C4-2B (cell line): ENCODE results near the gene GGTLC1.

Experiments
- ZFX ChIP-seq: fragments of 450-650 bp; IDR thresholded peaks from 2 replicates; pipeline ENCODE4 v1.6.1; 2017
- TF ChIP-seq, protein P1 (sequence below): fragments of 450-650 bp; conservative IDR thresholded peaks from 2 replicates; pipeline ENCODE4 v1.5.1; 2017; ENCODE audit warnings: mild to moderate bottlenecking

DNA sequence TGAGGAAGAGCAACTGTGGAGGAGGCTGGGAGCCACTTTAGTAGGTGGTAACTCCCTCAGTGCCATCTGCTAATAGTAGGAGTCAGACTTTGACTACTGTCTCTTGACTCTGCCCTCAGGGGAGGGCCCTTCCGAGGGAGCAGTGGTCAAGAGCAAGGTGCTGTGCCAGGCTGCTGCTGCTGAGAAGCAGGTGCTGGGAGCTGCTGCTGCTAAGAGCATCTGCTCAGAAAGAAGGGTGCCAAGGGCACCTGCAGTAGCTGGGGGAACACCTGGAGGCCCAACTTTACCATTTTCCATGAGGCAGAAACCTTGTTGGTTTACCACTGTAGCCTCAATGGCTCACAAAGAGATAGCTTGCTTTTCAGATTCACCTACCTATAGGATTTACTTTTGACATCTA, 18.5 kb downstream of the GGTLC1 start:
- TF ChIP-seq, protein P1, sequence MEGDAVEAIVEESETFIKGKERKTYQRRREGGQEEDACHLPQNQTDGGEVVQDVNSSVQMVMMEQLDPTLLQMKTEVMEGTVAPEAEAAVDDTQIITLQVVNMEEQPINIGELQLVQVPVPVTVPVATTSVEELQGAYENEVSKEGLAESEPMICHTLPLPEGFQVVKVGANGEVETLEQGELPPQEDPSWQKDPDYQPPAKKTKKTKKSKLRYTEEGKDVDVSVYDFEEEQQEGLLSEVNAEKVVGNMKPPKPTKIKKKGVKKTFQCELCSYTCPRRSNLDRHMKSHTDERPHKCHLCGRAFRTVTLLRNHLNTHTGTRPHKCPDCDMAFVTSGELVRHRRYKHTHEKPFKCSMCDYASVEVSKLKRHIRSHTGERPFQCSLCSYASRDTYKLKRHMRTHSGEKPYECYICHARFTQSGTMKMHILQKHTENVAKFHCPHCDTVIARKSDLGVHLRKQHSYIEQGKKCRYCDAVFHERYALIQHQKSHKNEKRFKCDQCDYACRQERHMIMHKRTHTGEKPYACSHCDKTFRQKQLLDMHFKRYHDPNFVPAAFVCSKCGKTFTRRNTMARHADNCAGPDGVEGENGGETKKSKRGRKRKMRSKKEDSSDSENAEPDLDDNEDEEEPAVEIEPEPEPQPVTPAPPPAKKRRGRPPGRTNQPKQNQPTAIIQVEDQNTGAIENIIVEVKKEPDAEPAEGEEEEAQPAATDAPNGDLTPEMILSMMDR, result no peak
- no peak for TF ChIP-seq ZFX
